ENCODE data around the gene TSPAN5.

DNA sequence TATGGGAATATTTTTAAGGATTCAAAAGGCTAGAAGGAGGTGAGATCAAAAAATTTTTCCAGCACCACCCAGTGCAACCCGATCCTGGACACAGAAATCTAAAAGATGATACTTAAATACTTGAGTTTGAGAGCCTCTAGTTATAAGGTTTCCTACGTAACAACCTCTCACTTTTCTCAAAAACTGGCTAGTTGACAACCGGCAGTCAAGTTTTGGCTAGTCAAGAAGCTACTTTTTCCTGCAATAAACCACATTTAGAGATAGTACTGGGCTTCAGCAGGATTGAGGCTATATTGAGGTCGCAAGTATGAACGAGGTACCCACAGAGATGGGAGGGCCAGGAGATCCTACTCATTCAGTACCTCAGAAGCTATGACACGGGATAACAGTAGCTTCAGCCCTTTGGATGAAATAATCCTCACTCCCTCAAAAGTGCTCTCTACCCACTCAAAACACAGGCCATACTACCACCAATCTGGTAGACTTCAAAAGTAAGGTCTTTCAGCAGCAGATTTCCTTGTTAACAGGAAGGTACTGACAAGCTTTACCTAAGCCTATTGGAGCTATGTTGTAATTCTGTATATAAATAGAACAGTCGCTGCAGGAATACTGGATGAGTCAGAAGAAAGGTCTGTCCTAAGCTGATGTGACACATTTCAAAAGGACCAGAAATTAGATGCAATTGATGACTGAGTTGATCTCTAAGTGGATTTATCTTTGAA lies 1.5 kb upstream of the TSPAN5 start:
- TF ChIP-seq, protein P1, sequence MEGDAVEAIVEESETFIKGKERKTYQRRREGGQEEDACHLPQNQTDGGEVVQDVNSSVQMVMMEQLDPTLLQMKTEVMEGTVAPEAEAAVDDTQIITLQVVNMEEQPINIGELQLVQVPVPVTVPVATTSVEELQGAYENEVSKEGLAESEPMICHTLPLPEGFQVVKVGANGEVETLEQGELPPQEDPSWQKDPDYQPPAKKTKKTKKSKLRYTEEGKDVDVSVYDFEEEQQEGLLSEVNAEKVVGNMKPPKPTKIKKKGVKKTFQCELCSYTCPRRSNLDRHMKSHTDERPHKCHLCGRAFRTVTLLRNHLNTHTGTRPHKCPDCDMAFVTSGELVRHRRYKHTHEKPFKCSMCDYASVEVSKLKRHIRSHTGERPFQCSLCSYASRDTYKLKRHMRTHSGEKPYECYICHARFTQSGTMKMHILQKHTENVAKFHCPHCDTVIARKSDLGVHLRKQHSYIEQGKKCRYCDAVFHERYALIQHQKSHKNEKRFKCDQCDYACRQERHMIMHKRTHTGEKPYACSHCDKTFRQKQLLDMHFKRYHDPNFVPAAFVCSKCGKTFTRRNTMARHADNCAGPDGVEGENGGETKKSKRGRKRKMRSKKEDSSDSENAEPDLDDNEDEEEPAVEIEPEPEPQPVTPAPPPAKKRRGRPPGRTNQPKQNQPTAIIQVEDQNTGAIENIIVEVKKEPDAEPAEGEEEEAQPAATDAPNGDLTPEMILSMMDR (IDR thresholded peaks at IDR 0.05; ENCODE audit: insufficient read depth, low read depth, low read length): no peak
- TF ChIP-seq EZH2 (IDR thresholded peaks at IDR 0.05; ENCODE audit: insufficient read depth, low read length): no peak
